H9 (cell line): ENCODE data around the gene NECAB2. TPM values are rescaled to one million over a fixed set of nuclear protein-coding genes. Genes with fewer than 3 reads are reported as not detected.

ENCODE experiments used
- DNase-seq: peaks from one replicate; pipeline ENCODE4 v3.0.0-alpha.2; 2017
- H2AFZ ChIP-seq: one replicate; pipeline ENCODE4 v1.6.1; 2013; ENCODE audit warnings: mild to moderate bottlenecking, low read length, control low read depth, moderate library complexity
- H2AK5ac ChIP-seq: 2 replicates; pipeline ENCODE4 v1.6.1; 2013; ENCODE audit warnings: low read length, control low read depth, mixed read lengths; ENCODE audit not compliant: insufficient read length
- H2BK120ac ChIP-seq: one replicate; pipeline ENCODE4 v1.6.1; 2013; ENCODE audit warnings: low read depth, mild to moderate bottlenecking, low read length, control low read depth, inconsistent platforms; ENCODE audit not compliant: poor library complexity, severe bottlenecking
- H2BK12ac ChIP-seq: 2 replicates; pipeline ENCODE4 v1.6.1; 2013; ENCODE audit warnings: low read length, control low read depth, mixed read lengths, low read depth; ENCODE audit not compliant: insufficient read length
- H2BK15ac ChIP-seq: 2 replicates; pipeline ENCODE4 v1.6.1; 2013; ENCODE audit warnings: low read depth, low read length, control low read depth
- H2BK20ac ChIP-seq: one replicate; pipeline ENCODE4 v1.6.1; 2013; ENCODE audit warnings: low read depth, mild to moderate bottlenecking, low read length, control low read depth, inconsistent platforms; ENCODE audit not compliant: poor library complexity, severe bottlenecking
- H2BK5ac ChIP-seq: 2 replicates; pipeline ENCODE4 v1.6.1; 2013; ENCODE audit warnings: low read length, control low read depth, mixed read lengths; ENCODE audit not compliant: insufficient read length
- H3K14ac ChIP-seq: 2 replicates; pipeline ENCODE4 v1.6.1; 2013; ENCODE audit warnings: low read length, control low read depth; ENCODE audit not compliant: insufficient read depth
- H3K18ac ChIP-seq: 2 replicates; pipeline ENCODE4 v1.6.1; 2013; ENCODE audit warnings: low read depth, mild to moderate bottlenecking, mixed read lengths, low read length, control low read depth; ENCODE audit not compliant: insufficient read length
- H3K23ac ChIP-seq: 2 replicates; pipeline ENCODE4 v1.6.1; 2013; ENCODE audit warnings: low read length, control low read depth, mixed read lengths, low read depth; ENCODE audit not compliant: insufficient read length
- H3K23me2 ChIP-seq: 2 replicates; pipeline ENCODE4 v1.6.1; 2013; ENCODE audit warnings: low read depth, mild to moderate bottlenecking, mixed read lengths, low read length, control low read depth; ENCODE audit not compliant: insufficient read length, poor library complexity, severe bottlenecking
- H3K27ac ChIP-seq: 2 replicates; pipeline ENCODE4 v1.5.1; 2013; ENCODE audit warnings: low read length, control low read depth, mixed read lengths, low read depth; ENCODE audit not compliant: insufficient read length
- H3K27me3 ChIP-seq: 2 replicates; pipeline ENCODE4 v1.6.1; 2013; ENCODE audit warnings: low read length, control low read depth, inconsistent platforms; ENCODE audit not compliant: insufficient read depth
- H3K4ac ChIP-seq: 2 replicates; pipeline ENCODE4 v1.6.1; 2013; ENCODE audit warnings: low read depth, mild to moderate bottlenecking, control low read depth, inconsistent platforms, low read length, moderate library complexity
- H3K4me1 ChIP-seq: 2 replicates; pipeline ENCODE4 v1.6.1; 2013; ENCODE audit warnings: low read length, control low read depth, inconsistent platforms; ENCODE audit not compliant: insufficient read depth
- H3K4me2 ChIP-seq: 2 replicates; pipeline ENCODE4 v1.6.1; 2013; ENCODE audit warnings: low read length, control low read depth, mixed read lengths; ENCODE audit not compliant: insufficient read length, insufficient read depth
- H3K56ac ChIP-seq: 2 replicates; pipeline ENCODE4 v1.6.1; 2013; ENCODE audit warnings: low read depth, mild to moderate bottlenecking, mixed read lengths, low read length, control low read depth; ENCODE audit not compliant: insufficient read length
- H3K79me1 ChIP-seq: 2 replicates; pipeline ENCODE4 v1.6.1; 2013; ENCODE audit warnings: low read depth, mild to moderate bottlenecking, moderate library complexity, low read length, control low read depth, inconsistent platforms; ENCODE audit not compliant: insufficient read depth, poor library complexity, severe bottlenecking
- H3K79me2 ChIP-seq: 2 replicates; pipeline ENCODE4 v1.6.1; 2013; ENCODE audit warnings: low read length, control low read depth, inconsistent platforms; ENCODE audit not compliant: insufficient read depth
- H3K9ac ChIP-seq: 2 replicates; pipeline ENCODE4 v1.6.1; 2013; ENCODE audit warnings: low read length, control low read depth, mixed read lengths; ENCODE audit not compliant: insufficient read length; ENCODE audit errors: extremely low read depth
- H3K9me3 ChIP-seq: one replicate; pipeline ENCODE4 v1.6.1; 2013; ENCODE audit warnings: low read depth, low read length, inconsistent platforms; ENCODE audit not compliant: control insufficient read depth
- H3T11ph ChIP-seq: one replicate; pipeline ENCODE4 v1.6.1; 2013; ENCODE audit warnings: mild to moderate bottlenecking, low read length, control low read depth, inconsistent platforms
- H4K20me1 ChIP-seq: one replicate; pipeline ENCODE4 v1.6.1; 2013; ENCODE audit not compliant: control insufficient read depth, insufficient read length, insufficient read depth
- H4K5ac ChIP-seq: 2 replicates; pipeline ENCODE4 v1.6.1; 2013; ENCODE audit warnings: low read depth, mild to moderate bottlenecking, mixed read lengths, low read length, control low read depth; ENCODE audit not compliant: insufficient read length
- H4K8ac ChIP-seq: replicated peaks from 2 replicates; pipeline ENCODE4 v1.6.1; 2013; ENCODE audit warnings: low read length, control low read depth, mixed read lengths, low read depth; ENCODE audit not compliant: insufficient read length
- H4K91ac ChIP-seq: 2 replicates; pipeline ENCODE4 v1.6.1; 2013; ENCODE audit warnings: low read depth, mild to moderate bottlenecking, moderate library complexity, mixed read lengths, low read length, control low read depth; ENCODE audit not compliant: insufficient read length
- H3K27ac Mint-ChIP-seq, 3 experiments: 2 replicates in 2 of 3; 3 replicates in 1 of 3; pipeline ENCODE4 v1.8.0; 2020 to 2021; ENCODE audit warnings: mixed read lengths in 3 of 3, mild to moderate bottlenecking in 1 of 3, moderate library complexity in 1 of 3
- H3K27me3 Mint-ChIP-seq: 2 replicates; pipeline ENCODE4 v1.8.0; 2021; ENCODE audit warnings: low read depth, mild to moderate bottlenecking, moderate library complexity, mixed read lengths
- H3K36me3 Mint-ChIP-seq, 3 experiments: 2 replicates in 2 of 3; 3 replicates in 1 of 3; pipeline ENCODE4 v1.8.0; 2020 to 2021; ENCODE audit warnings: low read depth in 3 of 3, mixed read lengths in 3 of 3; ENCODE audit not compliant: insufficient read depth in 1 of 3
- H3K4me1 Mint-ChIP-seq, 2 experiments: 2 replicates each; pipeline ENCODE4 v1.8.0; 2020; ENCODE audit warnings: mixed read lengths in 2 of 2
- H3K4me3 Mint-ChIP-seq, 2 experiments: 2 replicates in 1 of 2; 3 replicates in 1 of 2; pipeline ENCODE4 v1.8.0; 2020 to 2021; ENCODE audit warnings: mild to moderate bottlenecking in 2 of 2, mixed read lengths in 2 of 2, moderate library complexity in 1 of 2
- H3K9me3 Mint-ChIP-seq, 2 experiments: 2 replicates in 1 of 2; 3 replicates in 1 of 2; pipeline ENCODE4 v1.8.0; 2020; ENCODE audit warnings: mild to moderate bottlenecking in 2 of 2, mixed read lengths in 2 of 2, moderate library complexity in 1 of 2
- CTCF ChIP-seq: fragments of 200-600 bp; sonication (generic); conservative IDR thresholded peaks from 3 replicates; pipeline ENCODE4 v1.8.0; 2021; ENCODE audit warnings: antibody characterized with exemption, mild to moderate bottlenecking
- WGBS: extraction: QIAGEN DNeasy Blood & Tissue Kit; methylation state at CpG from one replicate; pipeline ENCODE4 v1.1.7; 2013; ENCODE audit warnings: missing lambda C conversion rate, low lambda C conversion rate, mixed read lengths; ENCODE audit not compliant: insufficient read length; ENCODE audit errors: extremely low coverage; 5-methylcytosine and 5-hydroxymethylcytosine counted together
- total RNA-seq: library from RNA; stranded (reverse); gene quantifications from 2 replicates; pipeline ENCODE4 v1.2.1, GENCODE V29; 2021

The NECAB2 gene
- total RNA-seq, 1 experiment from 2014 or later = 12.6 TPM

GRCh38 chr16:83981799-83982198 lies 13.8 kb downstream of the NECAB2 start:
- Histone ChIP-seq H3K27me3 (no peaks in the 10 kb centered on the region), H2BK120ac (no peak overlapping the region), H3K56ac (no peak overlapping the region), H3K9ac (no peak overlapping the region), H4K8ac (no peak overlapping the region), H3K4me1 (no peaks in the 10 kb centered on the region), H3K79me2 (no peaks in the 10 kb centered on the region), H4K91ac (no peak overlapping the region), H3K9me3 (peaks cover 11% of the 10 kb centered on the region), H2BK15ac (no peak overlapping the region), H3K27ac (no peak overlapping the region), H3K23me2 (no peaks in the 10 kb centered on the region), H3T11ph (no peak overlapping the region), H3K23ac (no peak overlapping the region), H3K4ac (no peak overlapping the region), H3K79me1 (no peaks in the 10 kb centered on the region), H4K20me1 (no peaks in the 10 kb centered on the region), H4K5ac (no peak overlapping the region), H3K4me2 (no peak overlapping the region), H3K18ac (no peak overlapping the region), H2BK12ac (no peak overlapping the region), H2AFZ (no peak overlapping the region), H2AK5ac (no peak overlapping the region), H2BK5ac (no peak overlapping the region), H2BK20ac (no peak overlapping the region), H3K14ac (no peak overlapping the region)
- Mint-ChIP-seq H3K27me3 (peaks cover 20% of the 10 kb centered on the region), H3K27ac (no peak overlapping the region), H3K4me1 (peaks cover 22 to 33% of the 10 kb centered on the region in 2 experiments), H3K9me3 (peaks cover 20 to 21% of the 10 kb centered on the region in 2 experiments), H3K4me3 (no peak overlapping the region), H3K36me3 (peaks cover 21 to 48% (median 31%) of the 10 kb centered on the region in 3 experiments)
- TF ChIP-seq CTCF = no peak
- DNase-seq = no peak
- WGBS = no CpG with 5 or more reads among the region's 8 CpGs
